Nephron (organoid): Measurements from ENCODE around the gene GRAMD1A.

ENCODE experiments used
- H3K27ac Mint-ChIP-seq, 3 experiments: 2 replicates each; pipeline ENCODE4 v1.8.0; 2020; ENCODE audit warnings: mixed read lengths in 3 of 3, mild to moderate bottlenecking in 2 of 3, moderate library complexity in 1 of 3
- H3K27me3 Mint-ChIP-seq: 2 replicates; pipeline ENCODE4 v1.8.0; 2021; ENCODE audit warnings: low read depth, mild to moderate bottlenecking, moderate library complexity, mixed read lengths
- H3K36me3 Mint-ChIP-seq: 2 replicates; pipeline ENCODE4 v1.8.0; 2020; ENCODE audit warnings: low read depth, mixed read lengths
- H3K4me1 Mint-ChIP-seq: 2 replicates; pipeline ENCODE4 v1.8.0; 2020; ENCODE audit warnings: mixed read lengths
- H3K4me3 Mint-ChIP-seq, 3 experiments: 2 replicates each; pipeline ENCODE4 v1.8.0; 2020; ENCODE audit warnings: mild to moderate bottlenecking in 3 of 3, mixed read lengths in 3 of 3, moderate library complexity in 2 of 3
- H3K9me3 Mint-ChIP-seq: 2 replicates; pipeline ENCODE4 v1.8.0; 2020; ENCODE audit warnings: mixed read lengths
- TF ChIP-seq, protein P1 (sequence below), 3 experiments: fragments of 200-600 bp; sonication (generic); IDR thresholded peaks; one replicate each; pipeline ENCODE4 v1.5.0; 2021; ENCODE audit warnings: antibody characterized with exemption in 3 of 3; ENCODE audit not compliant: unreplicated experiment in 3 of 3

GRAMD1A gene

DNA sequence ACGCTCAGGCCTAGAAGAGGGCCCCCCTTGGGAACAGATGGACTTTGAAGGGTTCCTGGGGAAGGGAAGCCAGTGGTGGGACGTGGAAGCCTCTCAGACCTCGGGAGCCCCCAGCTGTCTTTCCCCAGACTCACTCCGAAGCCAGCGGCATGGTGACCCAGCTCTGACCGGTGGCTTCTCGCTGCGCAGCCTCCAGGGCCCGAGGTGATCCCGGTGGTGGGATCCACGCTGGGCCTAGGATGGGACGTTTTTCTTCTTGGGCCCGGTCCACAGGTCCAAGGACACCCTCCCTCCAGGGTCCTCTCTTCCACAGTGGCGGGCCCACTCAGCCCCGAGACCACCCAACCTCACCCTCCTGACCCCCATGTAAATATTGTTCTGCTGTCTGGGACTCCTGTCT, 66.0 kb downstream of the GRAMD1A start:
- H3K4me3 Mint-ChIP-seq: no peak overlapping the region

DNA sequence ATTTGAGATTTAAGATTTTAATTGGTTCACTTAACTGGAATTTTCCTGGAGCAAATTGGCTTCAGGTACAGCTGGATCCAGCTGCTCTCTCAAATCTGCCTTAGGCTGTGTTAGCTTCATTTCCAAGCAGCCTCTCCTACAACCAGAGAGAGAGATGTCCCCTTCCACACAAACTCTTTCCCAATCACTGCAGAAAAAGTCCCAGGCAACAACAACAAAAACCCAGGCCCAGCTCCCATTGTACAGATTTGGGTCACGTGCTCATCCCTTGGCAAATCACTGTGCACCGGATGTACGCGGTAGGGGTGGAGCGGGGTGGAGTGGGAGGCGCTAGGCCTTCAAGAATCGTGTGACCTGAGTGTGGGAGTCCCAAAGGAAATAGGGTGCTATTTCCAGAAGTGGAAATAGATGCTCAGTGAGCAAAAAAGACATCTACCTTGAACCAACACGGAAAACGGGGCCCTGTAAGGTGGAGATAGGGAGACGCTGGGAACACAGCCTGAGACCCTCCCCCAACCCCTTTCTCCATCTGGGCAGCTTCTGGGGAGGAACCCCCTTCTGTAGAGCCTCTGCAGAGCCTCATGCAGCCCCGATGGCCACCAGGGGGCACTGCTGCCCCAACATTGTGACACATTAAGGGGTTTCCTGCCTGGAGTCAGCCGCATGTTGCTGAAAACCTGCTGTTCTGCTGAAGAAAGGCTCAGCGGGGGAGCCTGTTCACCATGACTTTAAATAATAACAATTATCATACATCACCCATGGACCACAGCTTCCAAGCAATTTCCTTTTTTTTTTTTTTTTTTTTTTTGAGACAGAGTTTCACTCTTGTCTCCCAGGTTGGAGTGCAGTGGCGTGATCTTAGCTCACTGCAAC, 66.8 kb downstream of the GRAMD1A start:
- peaks cover 19% of the 10 kb centered on the region for H3K27me3 Mint-ChIP-seq
- peak overlapping the region in 1 of 3 experiments; percentile 35 for H3K27ac Mint-ChIP-seq
- peaks cover 23% of the 10 kb centered on the region for H3K4me1 Mint-ChIP-seq
- H3K4me3 Mint-ChIP-seq: no peak overlapping the region
- TF ChIP-seq, protein P1, sequence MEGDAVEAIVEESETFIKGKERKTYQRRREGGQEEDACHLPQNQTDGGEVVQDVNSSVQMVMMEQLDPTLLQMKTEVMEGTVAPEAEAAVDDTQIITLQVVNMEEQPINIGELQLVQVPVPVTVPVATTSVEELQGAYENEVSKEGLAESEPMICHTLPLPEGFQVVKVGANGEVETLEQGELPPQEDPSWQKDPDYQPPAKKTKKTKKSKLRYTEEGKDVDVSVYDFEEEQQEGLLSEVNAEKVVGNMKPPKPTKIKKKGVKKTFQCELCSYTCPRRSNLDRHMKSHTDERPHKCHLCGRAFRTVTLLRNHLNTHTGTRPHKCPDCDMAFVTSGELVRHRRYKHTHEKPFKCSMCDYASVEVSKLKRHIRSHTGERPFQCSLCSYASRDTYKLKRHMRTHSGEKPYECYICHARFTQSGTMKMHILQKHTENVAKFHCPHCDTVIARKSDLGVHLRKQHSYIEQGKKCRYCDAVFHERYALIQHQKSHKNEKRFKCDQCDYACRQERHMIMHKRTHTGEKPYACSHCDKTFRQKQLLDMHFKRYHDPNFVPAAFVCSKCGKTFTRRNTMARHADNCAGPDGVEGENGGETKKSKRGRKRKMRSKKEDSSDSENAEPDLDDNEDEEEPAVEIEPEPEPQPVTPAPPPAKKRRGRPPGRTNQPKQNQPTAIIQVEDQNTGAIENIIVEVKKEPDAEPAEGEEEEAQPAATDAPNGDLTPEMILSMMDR (IDR thresholded peaks at IDR 0.05; ENCODE audit: unreplicated experiment in 3 of 3): peak; percentile 77 to 87 (median 78)
- no peaks in the 10 kb centered on the region for H3K9me3 Mint-ChIP-seq
- no peaks in the 10 kb centered on the region for H3K36me3 Mint-ChIP-seq

More for the DNA sequence above, 66.0 kb downstream of the GRAMD1A start:
- peaks cover 23% of the 10 kb centered on the region for H3K4me1 Mint-ChIP-seq
- H3K27me3 Mint-ChIP-seq: peaks cover 22% of the 10 kb centered on the region
- no peak overlapping the region for H3K27ac Mint-ChIP-seq
- no peaks in the 10 kb centered on the region for H3K9me3 Mint-ChIP-seq
- no peaks in the 10 kb centered on the region for H3K36me3 Mint-ChIP-seq
- TF ChIP-seq, protein P1 (IDR thresholded peaks at IDR 0.05; ENCODE audit: unreplicated experiment in 3 of 3): no peak

DNA sequence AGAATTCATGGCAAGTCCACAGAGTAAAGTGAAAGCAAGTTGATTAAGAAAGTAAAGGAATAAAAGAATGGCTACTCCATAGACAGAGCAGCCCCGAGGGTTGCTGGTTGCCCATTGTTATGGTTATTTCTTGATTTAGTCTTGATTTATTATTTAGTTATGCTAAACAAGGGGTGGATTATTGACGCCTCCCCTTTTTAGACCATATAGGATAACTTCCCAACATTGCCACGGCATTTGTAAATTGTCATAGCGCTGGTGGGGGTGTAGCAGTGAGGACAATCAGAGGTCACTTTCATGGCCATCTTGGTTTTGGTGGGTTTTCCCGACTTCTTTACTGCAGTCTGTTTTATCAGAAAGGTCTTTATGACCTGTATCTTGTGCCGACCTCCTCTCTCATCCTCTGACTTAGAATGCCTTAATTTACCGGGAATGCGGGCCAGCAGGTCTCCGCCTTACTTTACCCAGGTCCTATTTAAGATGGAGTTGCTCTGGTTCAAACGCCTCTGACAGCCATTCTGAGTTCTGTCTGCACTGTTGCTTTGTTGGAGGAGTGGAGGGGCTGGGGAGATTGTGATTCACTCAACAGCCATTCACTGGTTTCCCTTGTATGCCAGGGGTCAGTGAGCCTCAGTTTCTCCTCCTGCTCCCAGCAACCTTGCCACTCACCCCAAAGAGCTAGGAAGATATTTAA, 69.0 kb downstream of the GRAMD1A start:
- no peaks in the 10 kb centered on the region for H3K9me3 Mint-ChIP-seq
- H3K4me1 Mint-ChIP-seq: peaks cover 23% of the 10 kb centered on the region
- peaks cover 14% of the 10 kb centered on the region for H3K27me3 Mint-ChIP-seq
- H3K27ac Mint-ChIP-seq: peak overlapping the region; percentile 68 to 97 (median 74)
- no peaks in the 10 kb centered on the region for H3K36me3 Mint-ChIP-seq
- H3K4me3 Mint-ChIP-seq: peak overlapping the region in 2 of 3 experiments; percentile 29 to 52
- TF ChIP-seq, protein P1 (IDR thresholded peaks at IDR 0.05; ENCODE audit: unreplicated experiment in 3 of 3): no peak

DNA sequence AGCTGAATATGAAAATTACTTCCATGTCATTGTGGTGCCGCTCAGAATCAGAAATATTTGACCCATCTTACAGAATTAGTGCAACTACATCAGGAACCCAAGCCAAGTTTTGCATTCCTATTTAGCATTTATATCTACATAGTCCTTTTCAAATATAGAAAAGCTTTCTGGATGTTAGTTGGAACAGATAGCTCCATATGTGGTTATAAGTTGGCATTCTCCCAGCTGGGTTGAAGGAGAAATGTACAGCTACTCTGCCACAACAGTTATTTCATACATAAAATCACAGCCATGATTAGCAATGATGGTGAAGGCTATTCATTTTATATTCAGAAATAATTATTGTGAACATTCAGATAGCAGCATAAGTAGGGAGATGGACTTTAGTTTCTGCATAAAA, 69.6 kb downstream of the GRAMD1A start:
- peaks cover 23% of the 10 kb centered on the region for H3K4me1 Mint-ChIP-seq
- no peaks in the 10 kb centered on the region for H3K9me3 Mint-ChIP-seq
- H3K36me3 Mint-ChIP-seq: no peaks in the 10 kb centered on the region
- TF ChIP-seq, protein P1 (IDR thresholded peaks at IDR 0.05; ENCODE audit: unreplicated experiment in 3 of 3): no peak
- peaks cover 14% of the 10 kb centered on the region for H3K27me3 Mint-ChIP-seq
- no peak overlapping the region for H3K4me3 Mint-ChIP-seq
- H3K27ac Mint-ChIP-seq: peak overlapping the region in 1 of 3 experiments; percentile 58

DNA sequence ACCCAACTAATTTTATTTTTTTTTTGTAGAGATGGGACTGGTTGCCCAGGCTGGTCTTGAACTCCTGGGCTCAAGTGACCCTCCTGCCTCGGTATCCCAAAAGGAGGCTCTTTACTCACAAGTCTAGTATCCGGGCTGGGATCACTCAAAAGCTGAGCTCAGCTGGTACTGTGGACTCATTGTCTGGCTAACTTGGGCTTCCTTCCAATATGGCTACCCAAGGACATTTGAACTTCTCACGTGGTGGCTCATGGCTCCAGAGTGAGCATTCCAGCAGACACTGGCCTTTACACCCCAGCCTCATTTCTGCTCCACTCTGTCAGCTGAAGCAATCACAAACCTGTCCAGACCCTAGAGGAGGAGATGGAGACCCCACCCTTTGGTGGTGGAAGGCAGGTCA, 70.3 kb downstream of the GRAMD1A start:
- H3K36me3 Mint-ChIP-seq: no peaks in the 10 kb centered on the region
- peaks cover 23% of the 10 kb centered on the region for H3K4me1 Mint-ChIP-seq
- H3K9me3 Mint-ChIP-seq: no peaks in the 10 kb centered on the region
- no peak overlapping the region for H3K27ac Mint-ChIP-seq
- no peak overlapping the region for H3K4me3 Mint-ChIP-seq
- peaks cover 19% of the 10 kb centered on the region for H3K27me3 Mint-ChIP-seq
- TF ChIP-seq, protein P1 (IDR thresholded peaks at IDR 0.05; ENCODE audit: unreplicated experiment in 3 of 3): no peak
